Fibroblast of the aortic adventitia (primary cell): Measurements from ENCODE around the gene RDH14. TPM values are rescaled to one million over a fixed set of nuclear protein-coding genes. Genes with fewer than 3 reads are reported as not detected.

Source experiments
- DNase-seq: peaks from one replicate; pipeline ENCODE4 v3.0.0-alpha.2; 2010; ENCODE audit warnings: low read depth
- H3K4me3 ChIP-seq: 2 replicates; pipeline ENCODE4 v1.5.1; 2011; ENCODE audit warnings: low read depth, mild to moderate bottlenecking, control low read depth, low read length, moderate library complexity
- total RNA-seq: library from RNA; depleted of rRNA; stranded (reverse); fragments of >200 nt; gene quantifications from 2 replicates; pipeline ENCODE4 v1.2.3, GENCODE V29; 2012; ENCODE audit warnings: low replicate concordance
- TF ChIP-seq, protein P1 (sequence below): IDR thresholded peaks from 2 replicates; pipeline ENCODE4 v1.5.1; 2011; ENCODE audit warnings: mild to moderate bottlenecking, low read length, control low read depth, inconsistent platforms; ENCODE audit not compliant: insufficient read depth

RDH14 gene
- total RNA-seq, 1 donor, result 40.5 TPM

DNA sequence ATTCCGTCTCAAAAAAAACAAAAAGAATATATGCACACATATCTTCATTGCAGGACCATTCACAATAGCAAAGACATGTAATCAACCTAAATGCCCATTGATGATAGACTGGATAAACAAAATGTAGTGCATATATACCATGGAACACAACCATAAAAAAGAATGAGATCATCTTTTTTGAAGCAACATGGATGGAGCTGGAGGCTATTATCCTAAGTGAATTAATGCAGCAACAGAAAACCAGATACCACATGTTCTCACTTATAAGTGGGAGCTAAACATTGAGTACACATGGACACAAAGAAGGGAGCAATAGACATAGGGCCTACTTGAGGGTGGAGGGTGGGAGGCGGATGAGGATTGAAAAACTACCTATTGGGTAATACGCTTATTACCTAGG is 20.2 kb upstream of the RDH14 start:
- TF ChIP-seq, protein P1, sequence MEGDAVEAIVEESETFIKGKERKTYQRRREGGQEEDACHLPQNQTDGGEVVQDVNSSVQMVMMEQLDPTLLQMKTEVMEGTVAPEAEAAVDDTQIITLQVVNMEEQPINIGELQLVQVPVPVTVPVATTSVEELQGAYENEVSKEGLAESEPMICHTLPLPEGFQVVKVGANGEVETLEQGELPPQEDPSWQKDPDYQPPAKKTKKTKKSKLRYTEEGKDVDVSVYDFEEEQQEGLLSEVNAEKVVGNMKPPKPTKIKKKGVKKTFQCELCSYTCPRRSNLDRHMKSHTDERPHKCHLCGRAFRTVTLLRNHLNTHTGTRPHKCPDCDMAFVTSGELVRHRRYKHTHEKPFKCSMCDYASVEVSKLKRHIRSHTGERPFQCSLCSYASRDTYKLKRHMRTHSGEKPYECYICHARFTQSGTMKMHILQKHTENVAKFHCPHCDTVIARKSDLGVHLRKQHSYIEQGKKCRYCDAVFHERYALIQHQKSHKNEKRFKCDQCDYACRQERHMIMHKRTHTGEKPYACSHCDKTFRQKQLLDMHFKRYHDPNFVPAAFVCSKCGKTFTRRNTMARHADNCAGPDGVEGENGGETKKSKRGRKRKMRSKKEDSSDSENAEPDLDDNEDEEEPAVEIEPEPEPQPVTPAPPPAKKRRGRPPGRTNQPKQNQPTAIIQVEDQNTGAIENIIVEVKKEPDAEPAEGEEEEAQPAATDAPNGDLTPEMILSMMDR, result no peak
- no peak overlapping the region for H3K4me3 ChIP-seq
- DNase-seq, result no peak

DNA sequence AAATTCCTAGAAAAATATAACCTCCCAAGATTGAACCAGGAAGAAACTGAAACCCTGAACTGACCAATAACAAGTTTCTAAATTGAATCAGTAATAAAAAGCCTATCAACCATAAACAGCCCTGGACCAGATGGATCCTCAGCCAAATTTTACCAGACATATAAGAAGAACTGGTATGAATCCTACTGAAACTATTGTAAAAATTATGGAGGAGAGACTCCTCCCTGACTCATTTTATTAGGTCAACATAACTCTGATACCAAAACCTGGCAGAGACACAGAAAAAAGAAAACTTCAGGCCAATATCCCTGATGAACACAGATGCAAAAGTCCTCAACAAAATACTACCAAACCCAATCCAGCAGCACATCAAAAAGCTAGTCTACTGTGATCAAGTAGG is 17.6 kb upstream of the RDH14 start:
- no peak overlapping the region for H3K4me3 ChIP-seq
- peak; percentile 65 for DNase-seq
- TF ChIP-seq, protein P1, result no peak

DNA sequence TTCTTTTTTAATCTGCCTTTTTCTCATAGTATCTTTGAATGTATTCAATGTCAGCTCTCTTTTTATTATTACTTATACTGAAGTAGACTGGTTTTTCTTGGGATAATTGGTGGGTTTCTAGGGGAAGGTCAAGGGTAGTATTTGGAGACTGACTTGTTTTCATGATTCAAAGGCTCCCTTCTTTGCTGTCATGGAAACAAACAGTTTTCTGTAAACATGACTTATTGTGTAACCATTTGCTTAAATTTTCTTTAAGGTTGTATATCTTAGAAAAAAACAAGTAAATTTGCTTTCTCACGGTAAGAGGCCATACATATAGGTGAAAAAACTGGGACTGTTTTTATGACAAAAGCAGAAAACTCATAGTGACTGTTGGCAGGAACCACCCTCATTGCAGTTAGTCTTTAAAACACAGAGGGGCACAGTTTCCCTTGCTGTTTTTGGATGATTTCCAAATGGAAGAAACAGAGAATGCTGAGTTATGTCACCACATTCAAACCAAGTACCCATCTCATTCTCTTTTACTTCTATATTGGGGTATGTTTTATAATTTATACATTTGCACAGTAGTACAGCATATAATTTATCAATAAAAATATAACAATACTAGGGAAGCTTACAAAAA is 5.8 kb upstream of the RDH14 start:
- TF ChIP-seq, protein P1, result no peak

DNA sequence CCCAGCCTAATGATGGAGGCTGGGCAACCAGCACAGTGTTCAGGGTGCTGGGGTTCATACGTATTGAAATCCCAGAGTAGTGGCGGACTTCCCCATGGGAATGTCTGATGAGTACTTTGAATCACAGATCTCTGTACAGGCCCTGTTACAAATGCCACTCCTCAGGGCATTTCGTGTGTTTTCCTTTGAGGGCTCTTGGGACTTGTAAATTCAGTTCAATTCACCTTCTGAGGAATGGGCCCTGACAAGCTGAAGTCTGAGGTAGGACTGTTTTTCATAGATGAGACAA is 288 bp upstream of the RDH14 start:
- TF ChIP-seq, protein P1, result no peak
- no peak for DNase-seq
- peak overlapping the region; percentile 75 for H3K4me3 ChIP-seq

More for the DNA sequence above, 5.8 kb upstream of the RDH14 start:
- H3K4me3 ChIP-seq, result no peak overlapping the region
- no peak for DNase-seq

DNA sequence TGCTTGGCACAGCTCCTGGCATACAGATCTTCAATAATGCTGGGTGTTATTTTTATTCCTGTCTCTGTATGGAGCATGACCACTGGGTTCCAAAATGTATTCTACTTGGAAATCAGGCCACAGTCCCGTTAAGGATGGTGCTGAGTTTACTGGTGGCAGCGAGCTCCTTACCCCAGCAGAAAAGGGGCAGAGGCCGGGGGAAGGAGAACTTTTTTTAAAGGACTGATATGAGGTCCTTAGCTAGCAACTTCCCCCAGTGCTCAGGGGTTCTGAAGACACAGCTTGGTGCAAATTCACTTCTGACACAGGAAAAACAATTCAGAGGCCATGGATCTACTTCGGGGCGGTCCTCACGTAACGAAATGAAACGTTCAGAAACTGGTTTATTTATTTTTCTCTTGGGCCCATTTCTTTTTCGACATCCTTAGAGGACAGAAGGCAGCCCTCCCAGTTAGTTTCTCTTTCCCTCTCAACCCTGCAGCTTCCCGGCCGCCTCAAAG is 872 bp downstream of the RDH14 start:
- H3K4me3 ChIP-seq, result peak overlapping the region; percentile 75
- DNase-seq, result no peak
- TF ChIP-seq, protein P1, result no peak

DNA sequence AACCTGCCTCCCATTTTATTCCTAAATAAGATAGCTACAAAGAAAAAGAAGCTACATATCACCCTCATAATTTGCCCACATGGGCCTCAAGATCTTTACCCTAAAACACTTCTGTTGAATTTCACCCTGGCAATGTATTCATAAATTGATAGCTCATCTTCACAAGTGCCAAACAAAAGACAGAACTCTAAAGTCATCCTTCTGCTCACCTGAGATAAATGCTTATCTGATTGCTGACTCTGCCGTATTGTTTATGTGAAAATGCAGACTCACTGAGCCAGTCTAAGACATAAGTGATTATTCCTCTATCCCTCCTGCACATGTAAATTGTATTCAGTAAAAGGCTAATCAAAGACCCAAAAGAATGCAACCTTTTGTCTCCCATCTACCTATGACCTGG is 2.0 kb downstream of the RDH14 start:
- TF ChIP-seq, protein P1, result no peak
- no peak for DNase-seq
- H3K4me3 ChIP-seq, result peak overlapping the region; percentile 6

DNA sequence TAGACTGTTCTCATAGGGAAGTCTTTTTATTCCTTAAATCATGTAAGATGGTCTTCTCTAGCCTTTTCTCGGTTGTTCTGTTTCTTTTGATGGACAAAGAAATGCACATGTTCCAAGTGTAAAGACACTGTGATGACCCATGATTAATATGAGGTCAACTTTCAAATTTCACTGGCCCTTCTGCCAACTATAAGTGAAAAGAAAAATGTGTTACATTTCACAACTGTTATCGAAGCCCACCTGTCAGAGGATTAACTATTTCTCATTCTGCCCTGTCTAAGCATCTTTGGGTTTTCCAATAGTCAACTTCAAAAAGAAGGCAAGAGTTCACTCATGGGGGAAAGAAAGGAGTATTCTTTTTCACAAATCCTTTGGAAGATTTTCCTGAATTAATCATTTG is 3.3 kb downstream of the RDH14 start:
- H3K4me3 ChIP-seq, result no peak overlapping the region
- DNase-seq, result no peak
- TF ChIP-seq, protein P1, result no peak
